Measurements from ENCODE around the gene SH3BGRL. TPM values are rescaled to one million over a fixed set of nuclear protein-coding genes. Genes with fewer than 3 reads are reported as not detected.

The SH3BGRL gene
- total and polyA plus RNA-seq, 10 of the 15 experiments (the other 5 are each of a cell fraction or from before 2014, with no cell fraction given) = 75.6 to 178 (median 122) TPM

Other genes starting within 250 kb of the SH3BGRL start
- gene HMGN5, start 189 bp upstream of the SH3BGRL start, total RNA-seq (2014; rRNA removed) = 2.8 and 3.5 TPM in 2 replicates
- gene HMGN5, start 189 bp upstream of the SH3BGRL start, total RNA-seq (2014; rRNA removed; fragmentation: Illumina TruSeq; extraction: Trizol) = 6.1 and 6.2 TPM in 2 replicates
- 11.1 and 13.7 TPM in 2 replicates for gene HMGN5, start 189 bp upstream of the SH3BGRL start, total RNA-seq (2021)
- 19.7 and 32.2 TPM in 2 replicates for gene HMGN5, start 189 bp upstream of the SH3BGRL start, polyA plus RNA-seq (2011; rRNA removed)
- gene HMGN5, start 189 bp upstream of the SH3BGRL start, polyA plus RNA-seq (2014; fragmentation: Illumina TruSeq; extraction: Trizol) = 93.6 and 155 TPM in 2 replicates
- 10 to 100 TPM; 43.0 to 50.8 TPM for gene HMGN5, start 189 bp upstream of the SH3BGRL start, polyA plus RNA-seq (2014; fragmentation: Nextera tagmentation; extraction: Ambion mirVana)
- 22.0 and 26.3 TPM in 2 replicates for gene HMGN5, start 189 bp upstream of the SH3BGRL start, polyA plus RNA-seq (2014; rRNA removed)
- gene HMGN5, start 189 bp upstream of the SH3BGRL start, polyA plus RNA-seq (2016; fragmentation: Nextera tagmentation; extraction: Ambion mirVana) = 10 to 100 TPM; 33.1 to 34.3 TPM